ENCODE results near the gene NAPG. TPM values are rescaled to one million over a fixed set of nuclear protein-coding genes. Genes with fewer than 3 reads are reported as not detected.
A peak's percentile ranks its signal among the peaks of the same experiment; 100 is the strongest.

Gene NAPG
- polyA plus RNA-seq, 2 of the 4 experiments (the other 2 are of a cell fraction): 11.6 to 22.1 TPM

GRCh38 chr18:10530852-10531251, 5.0 kb downstream of the NAPG start (continued):
- no peak for TF ChIP-seq FOXS1 (CRISPR knock-in tag; IDR thresholded peaks at IDR 0.05)
- TF ChIP-seq KDM1A (IDR thresholded peaks at IDR 0.05; ENCODE audit: low read depth): no peak
- no peak for TF ChIP-seq BHLHE40 (IDR thresholded peaks at IDR 0.05; ENCODE audit: low read depth, low read length)
- no peak for TF ChIP-seq GATA3 (IDR thresholded peaks at IDR 0.05; ENCODE audit: borderline replicate concordance)
- TF ChIP-seq CTCF (IDR thresholded peaks at IDR 0.05): no peak
- no peak for TF ChIP-seq EHMT2 (IDR thresholded peaks at IDR 0.05; ENCODE audit: low read depth)
- no peak for TF ChIP-seq FOSL2 (IDR thresholded peaks at IDR 0.05)
- no peak; the same call in 1 of the 2 replicates for TF ChIP-seq FOSL2 (CRISPR knock-in tag; IDR thresholded peaks at IDR 0.05)
- TF ChIP-seq KDM5A (IDR thresholded peaks at IDR 0.05): no peak

GRCh38 chr18:10533111-10533510, 7.3 kb downstream of the NAPG start:
- ATAC-seq (no peak), FAIRE-seq (no peak)
- 95% methylated on average over 2 of the region's 2 CpGs for WGBS (ENCODE audit: missing lambda C conversion rate)

GRCh38 chr18:10536280-10536679, 10.5 kb downstream of the NAPG start:
- H3K4me1 ChIP-seq: no peaks in the 10 kb centered on the region
- ATAC-seq: no peak
- H3K27ac ChIP-seq: no peak overlapping the region
- no peak for DNase-seq (ENCODE audit: low read depth in 1 of 2, low spot score in 1 of 2)
- FAIRE-seq: no peak
- no peaks in the 10 kb centered on the region for H3K9me3 ChIP-seq
- CTCF ChIA-PET: interaction anchor here (0.9 kb wide), 1 partner anchor 10 kb away, joined by 3 read pairs; no protein-coding TSS in a partner anchor
- no peak overlapping the region for H3K4me3 ChIP-seq
- TF ChIP-seq ZNF302 (CRISPR knock-in tag; IDR thresholded peaks at IDR 0.05) (no peak), HMGXB4 (CRISPR knock-in tag; IDR thresholded peaks at IDR 0.05; ENCODE audit: borderline replicate concordance) (no peak), MAZ (IDR thresholded peaks at IDR 0.05; ENCODE audit: borderline replicate concordance, low read depth, low read length) (no peak), RARB (CRISPR knock-in tag; IDR thresholded peaks at IDR 0.05) (no peak), MYC (IDR thresholded peaks at IDR 0.05; ENCODE audit: borderline replicate concordance, low read length) (no peak)
- POLR2A ChIA-PET: no interaction called here
- WGBS (ENCODE audit: missing lambda C conversion rate): 98% methylated on average over 2 of the region's 2 CpGs
- H3K4me2 ChIP-seq: no peak overlapping the region

More at GRCh38 chr18:10533111-10533510, 7.3 kb downstream of the NAPG start:
- DNase-seq (ENCODE audit: low read depth in 1 of 2, low spot score in 1 of 2): no peak
- ChIA-PET POLR2A (no interaction called here), CTCF (no interaction called here)
- no peak for TF ChIP-seq CTCF (IDR thresholded peaks at IDR 0.05)
- no peak for TF ChIP-seq HMGXB4 (CRISPR knock-in tag; IDR thresholded peaks at IDR 0.05; ENCODE audit: borderline replicate concordance)
- peak; percentile 20 to 29; a peak in 2 of 4 replicates for TF ChIP-seq CEBPB (IDR thresholded peaks at IDR 0.05)
- Histone ChIP-seq H3K4me2 (no peak overlapping the region), H3K4me3 (no peak overlapping the region), H3K9me3 (no peaks in the 10 kb centered on the region), H3K4me1 (peaks cover 6% of the 10 kb centered on the region; the same call in 1 of the 3 replicates), H3K27ac (no peak overlapping the region)

All from A549 (cell line).